Amniotic epithelial cell (primary cell): ENCODE data around the gene CACNA2D2.

Source experiments
- DNase-seq: peaks from one replicate; pipeline ENCODE4 v3.0.0-alpha.2; 2010; ENCODE audit warnings: low read depth

The CACNA2D2 gene

DNA sequence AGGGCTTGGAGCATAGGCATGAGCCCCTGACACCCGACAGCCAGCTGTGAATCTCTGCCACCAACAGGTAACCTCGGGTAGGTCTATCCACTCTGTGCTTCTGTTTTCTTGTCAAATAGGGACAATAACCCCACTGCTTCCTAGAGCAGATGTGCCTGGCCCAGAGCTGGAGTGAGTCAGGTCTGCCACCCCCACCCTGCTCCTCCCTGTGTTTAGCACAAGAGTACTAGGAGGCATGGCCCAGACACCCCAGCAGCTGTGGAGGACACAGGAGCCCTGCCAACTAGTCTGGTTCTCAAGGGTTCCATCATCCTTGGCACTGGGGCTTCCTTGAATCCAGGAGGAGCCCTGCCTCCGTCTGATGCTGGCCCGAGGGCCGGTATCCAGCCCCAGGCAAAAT lies 110.4 kb downstream of the CACNA2D2 start:
- DNase-seq: no peak

DNA sequence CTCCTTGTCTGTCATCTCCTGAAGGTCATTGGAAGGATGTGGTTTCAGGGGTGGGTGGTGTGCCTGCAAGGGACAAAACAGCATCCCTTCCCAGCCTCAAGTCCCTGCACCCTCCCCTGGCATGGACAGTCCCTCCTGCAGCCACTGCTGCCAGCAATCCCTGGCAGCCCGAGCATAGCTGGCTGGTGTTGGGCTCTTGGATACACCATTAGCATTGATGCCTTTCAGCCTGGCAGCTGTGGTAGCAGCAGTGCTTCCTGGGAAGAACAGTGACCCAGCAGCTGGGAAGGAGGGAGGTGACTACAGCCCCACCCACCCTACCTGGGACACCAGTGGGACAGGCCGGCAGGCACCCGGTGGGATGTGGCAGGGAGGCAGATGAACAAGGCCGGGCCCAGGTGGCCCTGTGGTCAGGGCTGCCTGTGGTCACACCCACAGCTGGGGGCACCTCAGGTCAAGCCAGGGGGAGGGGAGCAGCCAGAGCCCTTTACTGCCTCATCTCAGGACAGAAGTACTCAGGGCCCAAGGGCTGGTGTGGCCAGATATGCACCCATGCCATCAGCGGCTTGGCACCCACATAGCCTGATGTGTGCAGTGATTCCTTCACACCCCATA lies 111.2 kb downstream of the CACNA2D2 start:
- DNase-seq: no peak

DNA sequence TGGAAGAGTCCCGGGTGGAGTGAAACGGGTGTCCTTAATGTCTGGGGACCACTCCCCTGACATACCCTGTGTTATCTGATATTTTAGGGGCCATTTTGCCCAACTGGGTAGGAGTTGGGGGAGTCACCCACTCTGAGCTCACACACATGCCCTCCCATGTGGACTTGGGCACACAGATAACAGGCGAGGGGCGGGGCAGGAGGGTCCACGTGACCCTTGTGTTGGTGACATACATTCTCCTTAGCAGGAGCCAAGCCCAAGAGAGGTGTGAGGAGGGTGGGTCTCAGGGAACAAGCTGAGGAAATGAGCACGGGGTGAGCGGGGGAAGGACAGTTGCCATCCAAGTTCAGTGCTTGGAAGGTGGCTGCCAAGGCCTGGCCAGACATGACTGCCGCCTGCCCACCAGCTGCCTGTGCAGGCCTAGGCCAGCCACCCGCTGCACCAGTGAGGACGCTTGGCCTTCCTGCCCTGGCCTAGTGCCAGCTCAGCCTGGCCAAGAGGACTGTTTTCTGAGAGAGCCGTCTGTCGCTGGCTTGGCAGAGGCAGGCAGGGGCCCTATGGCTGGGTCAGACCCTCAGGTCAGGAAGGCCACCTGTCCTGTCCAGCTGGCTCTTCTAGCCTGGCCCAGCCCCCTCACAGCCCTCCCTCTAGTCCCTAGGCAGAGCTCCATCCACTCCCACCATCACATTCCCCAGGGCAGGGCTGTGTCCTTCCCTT lies 112.8 kb downstream of the CACNA2D2 start:
- no peak for DNase-seq

DNA sequence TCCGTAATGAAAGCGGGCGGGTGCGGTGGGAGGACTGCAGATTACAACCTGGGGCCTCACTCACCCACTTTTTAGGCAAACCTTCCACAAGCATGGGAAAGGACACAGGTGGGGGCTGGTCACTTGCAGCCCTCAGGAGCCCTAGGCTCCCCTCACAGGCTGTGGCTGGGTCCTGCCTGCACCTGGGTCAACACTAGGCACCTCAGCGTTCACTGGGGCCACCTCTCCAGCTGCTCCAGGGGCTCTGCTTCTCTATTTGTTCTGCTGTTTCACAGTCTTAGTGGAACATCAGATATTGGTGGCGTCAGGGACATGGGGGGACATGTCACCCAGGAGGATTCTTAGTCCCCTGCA lies 114.0 kb downstream of the CACNA2D2 start:
- DNase-seq: no peak

DNA sequence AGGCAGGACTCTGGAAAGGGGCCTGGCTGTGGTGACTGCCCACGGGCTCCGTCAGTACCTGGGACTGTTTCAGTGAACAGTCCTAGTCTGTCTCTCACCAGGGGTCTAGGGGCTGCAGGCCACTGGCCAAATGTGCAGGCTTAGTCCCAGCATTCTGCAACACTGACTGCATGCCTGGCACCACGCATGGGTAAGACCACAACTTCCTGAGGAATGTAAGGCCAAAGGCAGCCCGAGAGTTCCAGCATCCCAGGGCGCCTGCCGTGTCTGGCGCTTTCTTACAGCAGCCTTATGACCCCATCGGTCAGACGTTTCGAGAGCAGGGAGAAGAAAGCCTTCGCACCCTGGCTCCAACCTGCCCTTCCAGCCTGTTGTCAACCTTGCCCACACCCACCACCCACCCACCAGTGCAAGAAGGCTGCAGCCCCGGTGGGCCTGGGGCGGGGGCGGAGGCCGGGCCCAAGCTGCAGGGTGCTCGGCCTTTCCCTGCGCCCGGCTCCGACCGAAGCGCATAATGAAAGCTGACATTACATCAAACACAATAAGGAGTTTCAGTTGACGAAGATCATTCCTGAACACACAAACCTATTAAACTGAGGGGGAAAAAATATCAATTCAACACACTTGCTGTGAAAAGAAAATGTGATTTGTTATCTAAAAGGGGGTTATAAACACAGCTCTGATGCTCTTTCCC lies 114.6 kb downstream of the CACNA2D2 start:
- peak; percentile 55 for DNase-seq

DNA sequence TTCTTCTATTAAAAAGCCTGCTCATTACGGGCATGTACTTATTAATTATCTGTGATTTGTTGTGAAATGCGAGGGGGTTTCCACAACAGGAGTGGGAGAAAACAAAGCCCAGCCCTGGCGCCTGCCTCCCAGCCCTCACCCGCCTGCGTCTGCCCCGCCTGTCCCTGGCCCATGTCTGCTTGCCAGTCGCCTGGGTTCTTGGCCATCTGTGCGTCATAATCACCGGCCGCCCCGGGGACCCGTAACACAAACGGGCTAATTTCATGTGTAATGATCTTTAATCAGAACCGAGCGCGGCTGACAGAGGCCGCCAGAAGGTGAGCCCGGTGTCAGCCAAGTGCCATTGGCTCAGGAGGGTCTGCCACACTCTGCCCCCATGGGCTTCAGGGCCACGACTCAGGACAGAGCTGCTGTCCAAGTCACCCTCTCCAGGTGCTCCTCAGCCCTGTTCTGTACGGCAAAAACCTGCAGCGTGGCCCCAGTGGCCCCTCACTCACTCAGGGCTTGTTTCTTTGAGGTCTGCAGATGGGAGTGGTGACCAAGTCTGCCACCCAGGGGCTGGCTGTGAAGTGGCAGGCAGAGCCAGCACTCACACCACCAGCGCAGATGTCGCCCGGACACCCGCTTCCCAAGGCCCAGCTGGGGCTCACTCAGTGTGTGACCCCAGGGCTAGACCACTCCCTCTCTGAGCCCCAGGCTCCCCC lies 115.3 kb downstream of the CACNA2D2 start:
- DNase-seq: no peak

DNA sequence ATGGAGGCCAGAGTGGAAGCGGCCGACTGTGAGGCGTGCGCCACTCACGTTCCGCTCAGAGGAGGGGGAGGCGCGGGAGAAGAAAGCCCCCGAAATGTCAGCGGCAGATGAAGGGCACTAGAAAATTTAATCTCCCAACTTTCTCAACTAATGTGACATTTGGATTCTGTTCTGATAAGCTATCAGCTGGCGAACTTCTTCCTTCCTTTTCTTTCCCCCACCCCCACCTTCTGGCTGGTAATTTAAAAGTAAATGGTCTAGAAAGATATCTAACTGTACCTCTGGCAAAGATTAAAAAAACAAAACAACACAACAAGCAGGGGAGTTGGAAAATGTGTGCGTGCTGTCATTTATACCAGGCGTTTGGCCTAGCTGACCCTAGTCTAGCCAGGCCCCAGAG lies 117.7 kb downstream of the CACNA2D2 start:
- DNase-seq: no peak

DNA sequence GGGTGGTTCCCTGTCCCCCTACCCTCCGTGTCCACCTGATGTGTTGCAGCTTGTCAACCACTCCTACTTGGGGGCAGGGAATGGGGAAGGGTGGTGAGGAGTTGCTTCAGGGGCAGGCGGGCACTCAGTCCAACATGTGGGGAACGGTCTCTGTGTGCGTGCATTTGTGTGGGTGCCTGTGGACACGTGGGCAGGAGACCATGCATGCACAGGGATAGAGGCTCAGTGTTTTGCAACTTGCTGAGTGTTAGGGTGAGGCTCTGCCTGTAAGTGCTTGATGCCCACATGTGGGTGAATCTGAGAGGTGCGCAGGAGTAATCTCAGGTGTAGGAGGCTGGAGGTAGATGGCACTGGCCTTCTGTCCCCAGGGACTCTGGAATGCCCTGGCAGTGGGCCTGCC lies 119.7 kb downstream of the CACNA2D2 start:
- no peak for DNase-seq

DNA sequence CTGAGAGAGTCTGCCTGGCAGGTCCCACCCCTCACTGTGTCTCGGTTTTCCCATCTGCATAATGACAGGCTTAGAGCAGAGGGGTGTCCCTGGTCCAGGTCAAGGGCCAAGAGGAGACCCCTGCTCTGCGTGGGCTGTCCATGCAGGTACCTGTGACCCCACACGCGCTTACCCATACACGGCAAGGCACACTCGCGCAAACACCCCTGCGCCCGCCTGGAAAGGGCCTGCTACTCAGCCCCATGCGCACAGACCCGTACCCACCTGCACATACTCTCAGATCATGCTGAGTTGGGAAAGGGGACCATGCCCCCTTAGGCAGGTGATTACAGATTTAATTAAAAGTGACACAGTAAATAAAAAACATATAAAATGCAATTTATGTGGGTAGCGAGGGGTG lies 120.7 kb downstream of the CACNA2D2 start:
- no peak for DNase-seq

DNA sequence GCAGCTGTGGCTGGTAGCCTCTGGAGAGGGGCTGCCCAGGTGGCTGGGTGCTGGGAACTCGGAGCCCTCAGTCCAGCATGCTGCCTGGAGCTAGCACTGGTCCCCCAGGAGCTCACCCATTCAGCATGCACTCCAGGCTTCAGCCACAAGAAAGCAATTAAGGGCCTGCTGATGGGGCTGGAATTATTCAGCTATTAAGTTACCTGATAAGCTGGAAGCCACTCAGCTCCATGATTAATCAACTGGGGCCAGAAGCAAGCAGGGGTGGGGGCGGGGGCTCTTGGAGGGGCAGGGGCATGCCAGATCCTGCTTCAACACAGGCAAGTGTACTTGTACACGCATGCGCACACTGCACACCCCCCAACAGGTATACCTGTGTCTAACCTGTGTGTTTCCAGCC lies 122.1 kb downstream of the CACNA2D2 start:
- DNase-seq: no peak

DNA sequence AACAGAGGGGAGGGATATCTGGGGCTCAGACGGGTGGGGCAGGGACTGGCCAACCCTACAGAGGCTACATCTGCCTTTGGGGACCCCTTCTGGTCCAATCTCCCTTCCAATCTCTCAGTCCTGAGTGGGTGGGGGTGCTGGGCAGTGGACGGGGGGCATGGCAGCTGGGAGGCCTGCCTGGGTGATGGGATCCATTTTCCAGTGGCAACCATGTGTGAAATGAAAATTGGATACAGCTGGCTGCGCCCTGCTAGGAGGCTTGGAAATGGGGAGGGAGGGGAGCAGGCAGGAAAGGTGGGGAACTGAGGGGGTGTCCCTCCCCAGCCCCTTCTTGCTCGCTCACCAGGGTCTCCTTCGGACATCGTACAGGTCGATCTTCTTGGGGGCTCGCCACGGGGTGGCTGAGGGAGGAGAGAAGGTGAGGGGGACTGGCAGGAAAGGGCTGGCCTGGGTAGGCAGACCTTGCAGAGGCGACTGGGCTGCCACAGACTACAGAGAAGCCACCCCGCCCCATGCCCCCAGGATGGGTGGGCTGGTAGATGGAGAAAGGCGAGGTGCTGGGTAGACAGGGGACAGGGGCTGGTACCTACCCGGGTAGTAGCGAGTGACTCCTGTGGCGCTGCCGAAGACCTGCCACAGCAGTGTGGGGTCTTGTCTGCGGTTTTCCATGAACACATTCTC lies 122.9 kb downstream of the CACNA2D2 start:
- DNase-seq: no peak

DNA sequence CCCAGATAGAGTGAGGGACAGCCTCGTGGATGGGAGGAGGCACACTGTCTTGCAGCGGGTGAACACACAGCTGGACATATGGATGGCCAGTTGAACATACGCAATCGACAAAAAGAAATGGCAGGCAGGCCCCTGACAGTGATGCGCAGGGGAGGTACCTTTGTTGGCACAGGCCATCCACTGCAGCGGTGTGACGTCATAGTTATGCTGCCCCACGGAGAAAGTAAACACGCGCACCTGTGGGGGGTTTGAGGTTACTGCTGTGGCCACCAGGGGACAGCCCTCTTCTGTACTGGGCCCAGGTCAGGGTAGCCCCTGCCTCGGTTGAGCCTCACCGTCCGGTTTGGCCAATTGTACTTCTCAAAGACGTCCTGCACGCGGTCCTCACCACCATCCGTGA lies 124.7 kb downstream of the CACNA2D2 start:
- no peak for DNase-seq

DNA sequence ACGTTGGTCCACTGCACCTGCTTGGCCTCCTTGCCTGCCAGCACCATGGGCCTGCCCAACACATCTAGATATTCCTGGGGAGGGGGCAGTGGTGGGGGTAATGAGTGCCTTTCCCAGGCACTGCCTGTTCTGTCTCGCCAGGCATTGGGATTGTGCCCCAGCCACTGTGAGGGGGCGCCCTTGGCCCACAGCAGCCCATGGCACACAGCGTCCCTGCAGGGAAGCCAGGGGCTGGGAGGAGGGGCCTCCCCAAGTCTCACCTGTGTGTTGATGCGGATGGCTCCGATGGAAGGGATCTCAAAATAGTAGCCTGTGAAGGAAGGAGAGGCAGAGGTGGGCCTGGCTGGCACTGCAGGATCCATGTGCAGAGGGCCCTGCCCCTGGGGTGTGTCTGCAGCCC lies 125.4 kb downstream of the CACNA2D2 start:
- DNase-seq: no peak

DNA sequence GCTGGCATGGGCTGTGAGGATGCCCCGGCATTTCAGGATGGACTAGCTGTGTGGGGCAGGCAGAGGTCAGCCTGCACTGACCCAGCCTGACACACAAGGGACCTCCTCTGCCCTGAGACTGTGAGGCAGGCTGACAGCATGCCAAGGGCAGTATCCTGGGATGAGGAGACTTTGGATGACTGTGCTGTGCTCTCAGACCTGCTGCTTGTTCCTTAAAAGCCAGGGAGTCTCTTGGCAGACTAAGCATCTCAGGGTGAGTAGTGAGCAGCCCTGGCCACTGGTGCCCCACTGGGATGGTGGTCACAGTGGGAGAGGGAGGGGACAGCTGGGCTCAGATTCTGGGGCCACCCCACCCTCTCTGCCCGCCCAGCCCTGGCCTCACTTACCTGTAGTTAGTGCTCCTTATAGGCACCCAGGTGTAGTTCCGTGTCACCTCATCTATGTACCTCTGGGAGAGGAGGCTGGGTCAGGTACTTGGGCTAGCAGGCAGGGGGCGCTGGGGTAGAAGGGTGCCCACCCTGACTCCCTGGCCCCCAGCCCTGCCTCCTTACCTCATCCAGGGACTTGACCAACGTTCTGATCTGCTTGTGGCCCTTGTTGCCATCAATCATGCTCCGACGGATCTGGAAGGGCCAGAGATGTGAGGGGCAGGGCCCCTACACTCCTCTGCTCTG lies 128.0 kb downstream of the CACNA2D2 start:
- no peak for DNase-seq

DNA sequence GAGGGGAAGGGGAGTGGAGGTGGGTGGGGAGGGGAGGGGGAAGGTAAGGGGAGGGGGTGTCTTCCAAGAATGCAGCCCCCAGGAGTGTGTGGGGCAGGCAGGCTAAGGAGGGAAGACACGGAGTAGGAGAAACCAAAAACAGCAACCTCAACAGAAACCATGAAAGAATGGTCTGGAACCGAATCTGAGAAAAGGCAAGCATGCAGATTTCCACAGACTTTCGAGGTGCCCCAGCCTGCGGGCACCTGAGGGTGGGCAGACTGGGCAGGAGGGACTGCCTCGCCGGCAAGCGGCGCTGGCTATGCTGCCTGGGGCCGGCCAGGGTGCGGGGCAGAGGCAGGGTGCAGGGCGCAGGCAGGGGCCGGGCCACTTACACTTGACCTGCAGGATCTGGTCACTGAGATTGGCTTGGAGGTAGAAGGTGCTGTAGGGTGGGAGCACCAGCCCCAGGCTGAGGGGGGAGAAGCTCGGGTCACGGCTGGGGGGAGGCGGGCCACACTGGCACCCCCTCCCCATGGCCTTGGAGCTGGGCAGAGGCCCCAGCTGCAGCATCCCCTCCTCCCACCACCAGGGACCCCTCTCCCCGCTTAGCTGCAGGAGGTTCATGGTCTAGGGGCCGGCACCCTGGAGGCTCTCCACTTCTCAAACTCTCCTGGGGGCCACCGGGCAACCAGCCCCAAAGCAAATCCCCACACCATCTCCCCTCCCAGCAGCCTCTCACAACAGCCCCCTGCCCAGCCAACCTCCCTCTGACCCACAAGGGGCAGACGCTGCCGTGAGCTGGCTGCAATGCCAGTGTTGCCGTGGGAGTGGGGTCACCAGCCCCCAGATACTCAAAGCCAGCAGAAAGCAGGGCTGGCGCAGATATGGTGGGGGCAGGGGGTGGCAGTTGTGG lies 128.8 kb downstream of the CACNA2D2 start:
- no peak for DNase-seq

DNA sequence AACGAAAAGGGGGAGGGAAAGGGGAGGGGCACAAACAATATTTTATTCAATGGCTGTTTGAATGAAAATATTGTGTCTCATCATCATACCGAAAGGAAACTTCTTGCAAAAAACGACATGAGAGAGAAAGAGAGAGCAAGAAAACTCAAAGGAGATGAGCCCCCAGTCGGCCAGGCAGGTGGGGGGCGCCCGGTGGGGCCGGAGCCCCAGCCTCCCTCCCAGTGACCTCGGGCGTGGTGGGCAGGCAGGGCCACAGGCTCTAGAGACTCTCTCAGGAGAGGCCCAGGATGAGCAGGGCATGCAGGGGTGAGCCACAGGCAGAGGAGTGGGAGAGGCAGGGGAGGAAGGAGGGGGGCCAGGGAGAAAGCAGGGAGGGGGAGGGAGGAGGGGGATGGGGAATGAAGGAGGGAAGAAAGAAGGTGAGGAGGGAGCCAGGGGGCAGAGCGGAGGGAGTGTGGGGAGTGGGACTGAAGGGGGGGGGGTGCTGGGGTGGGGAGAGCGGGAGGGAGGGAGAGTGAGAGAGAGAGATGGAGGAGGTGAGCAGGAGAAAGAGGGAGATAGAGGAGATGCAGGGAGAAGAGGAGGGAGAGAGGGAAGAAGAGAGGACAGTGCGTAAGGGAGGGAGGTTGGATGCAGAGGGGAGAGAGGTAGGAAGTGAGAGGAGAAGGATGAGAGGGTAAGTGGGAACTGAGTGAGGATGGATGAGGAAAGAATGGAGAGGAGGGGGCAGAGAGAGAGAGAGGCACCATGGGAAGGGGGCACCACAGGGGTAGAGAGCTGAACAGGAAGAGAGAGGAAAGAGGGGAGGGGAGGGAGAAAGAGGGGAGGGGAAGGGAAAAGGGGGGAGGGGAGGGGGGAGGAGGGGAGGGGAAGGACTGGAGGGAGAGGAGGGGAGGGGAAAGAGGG lies 130.0 kb downstream of the CACNA2D2 start:
- no peak for DNase-seq

DNA sequence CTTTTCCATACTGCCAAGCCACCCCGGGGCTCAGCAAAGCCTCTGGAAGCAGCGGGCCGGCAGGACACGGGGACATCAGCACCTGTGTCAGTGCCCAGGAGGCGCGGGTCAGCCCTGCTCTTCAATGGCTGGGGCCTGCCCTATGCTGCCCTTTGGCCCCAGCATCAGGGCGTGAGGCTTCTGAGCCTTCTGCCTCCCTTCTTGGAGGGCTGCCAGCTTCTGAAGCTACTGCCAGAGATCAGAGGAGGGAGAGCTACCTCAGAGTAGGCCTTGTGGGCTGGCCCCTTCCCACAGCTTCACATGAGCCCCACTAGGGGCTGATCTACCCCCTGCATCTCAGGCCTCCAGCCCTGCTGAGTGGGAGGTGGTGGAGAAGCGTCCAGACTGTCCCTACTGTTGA lies 131.1 kb downstream of the CACNA2D2 start:
- no peak for DNase-seq

DNA sequence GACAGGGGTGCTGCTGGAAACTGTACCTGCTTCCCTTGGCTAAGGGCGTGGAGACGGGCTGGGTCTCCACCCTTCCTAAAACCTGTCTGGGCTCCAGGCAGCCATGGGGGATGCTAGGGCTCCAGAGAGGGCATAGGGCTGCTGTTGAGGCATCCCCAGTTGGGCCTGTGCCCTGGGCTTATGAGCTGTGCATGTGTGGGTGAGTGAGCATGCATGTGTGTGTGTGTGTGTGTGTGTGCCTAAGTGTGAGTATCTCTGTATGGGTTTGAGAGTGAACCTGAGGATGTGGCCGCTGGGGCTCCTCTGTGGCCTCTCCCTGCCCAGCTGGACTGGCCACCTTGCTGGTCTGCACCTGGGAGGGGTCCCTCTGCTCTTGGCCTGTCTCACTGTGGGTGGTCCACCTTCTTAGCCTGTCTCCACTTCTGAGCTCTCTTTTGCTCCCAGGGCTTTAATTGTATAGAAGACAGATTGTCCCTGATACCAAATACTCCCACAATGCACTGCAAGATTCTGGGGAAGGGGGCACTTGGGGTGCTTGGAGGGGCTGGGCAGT lies 132.2 kb downstream of the CACNA2D2 start:
- DNase-seq: peak; percentile 30

DNA sequence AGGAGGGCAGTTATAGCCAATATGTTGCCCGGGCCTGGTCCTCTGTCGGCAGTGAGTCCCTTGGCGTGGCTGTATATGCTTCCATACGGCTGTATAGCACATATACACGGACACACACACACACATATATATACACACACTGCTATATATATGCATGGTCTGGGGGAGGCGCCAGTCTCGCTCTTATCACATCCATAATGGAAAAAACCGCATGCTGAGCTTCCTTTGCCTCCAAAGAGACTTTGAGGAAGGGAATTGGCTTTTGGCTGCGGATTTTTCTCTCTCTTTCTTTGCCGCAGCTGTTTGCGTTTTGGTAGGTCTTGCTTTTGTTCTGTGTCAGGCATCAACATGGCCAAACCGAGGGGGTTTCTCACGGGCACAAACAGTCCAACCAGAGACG lies 132.8 kb downstream of the CACNA2D2 start:
- peak; percentile 38 for DNase-seq
